Thoracic aorta (tissue), 2 donors: ENCODE results near the gene RAB11FIP2. TPM values are rescaled to one million over a fixed set of nuclear protein-coding genes. Genes with fewer than 3 reads are reported as not detected.

Source experiments
- ATAC-seq: fragments of 150-250 bp; one replicate; pipeline ENCODE4 v1.8.0; 2017; ENCODE audit warnings: low read depth; ENCODE audit not compliant: insufficient number of reproducible peaks, low FRiP score
- DNase-seq: peaks from one replicate; pipeline ENCODE4 v3.0.0-alpha.2; 2020; ENCODE audit warnings: low spot score
- H3K27ac ChIP-seq, 2 donors: fragments of 200-600 bp; sonication (generic); 1 replicate in 1 of 2; 2 replicates in 1 of 2; pipeline ENCODE4 v1.5.1; 2016; ENCODE audit warnings: mild to moderate bottlenecking in 2 of 2, moderate library complexity in 2 of 2
- H3K27me3 ChIP-seq: fragments of 200-600 bp; sonication (generic); replicated peaks from 2 replicates; pipeline ENCODE4 v1.6.0; 2016; ENCODE audit warnings: mild to moderate bottlenecking; ENCODE audit not compliant: insufficient read depth
- H3K36me3 ChIP-seq: fragments of 200-600 bp; sonication (generic); one replicate; pipeline ENCODE4 v1.5.1; 2016
- H3K4me1 ChIP-seq, 2 donors: fragments of 200-600 bp; sonication (generic); 1 replicate in 1 of 2; 2 replicates in 1 of 2; pipeline versions ENCODE4 v1.5.1 to v1.6.0; 2016; ENCODE audit warnings: low read depth in 2 of 2, mild to moderate bottlenecking in 1 of 2; ENCODE audit not compliant: control insufficient read depth in 1 of 2
- H3K4me3 ChIP-seq: fragments of 200-600 bp; sonication (generic); 2 replicates; pipeline ENCODE4 v1.5.1; 2016; ENCODE audit warnings: mild to moderate bottlenecking
- H3K9me3 ChIP-seq: fragments of 200-600 bp; sonication (generic); 2 replicates; pipeline ENCODE4 v1.5.1; 2016
- total RNA-seq, 2 donors: library from RNA; depleted of rRNA; stranded (reverse); fragments of >200 nt; gene quantifications; one replicate each; pipeline versions ENCODE4 v1.1.0 to v1.2.3, GENCODE V29; 2016
- TF ChIP-seq, protein P1 (sequence below): fragments of 200-600 bp; sonication (generic); IDR thresholded peaks from one replicate; pipeline ENCODE4 v1.5.1; 2019; ENCODE audit warnings: antibody characterized with exemption

Gene RAB11FIP2
- total RNA-seq, 2 donors from 2014 or later, result 17.9 to 46.6 TPM

DNA sequence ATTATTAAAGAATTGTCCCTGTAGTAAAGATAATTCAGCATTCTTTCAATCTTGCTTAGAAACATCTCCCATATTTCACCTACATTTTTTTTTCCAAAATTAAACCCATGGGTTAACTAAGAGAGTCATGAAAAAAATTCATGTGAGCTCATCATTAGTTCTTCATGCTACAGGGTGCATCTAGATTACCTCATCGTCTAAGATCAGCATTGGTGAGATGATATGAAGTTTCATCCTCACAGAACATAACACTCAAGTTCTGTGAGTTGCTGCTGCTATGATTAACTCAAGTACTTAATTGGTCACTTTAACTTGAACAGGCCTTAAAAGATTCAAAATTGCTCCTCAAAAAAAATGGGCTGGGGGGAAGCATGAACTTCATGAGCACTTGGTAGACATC lies 50.0 kb downstream of the RAB11FIP2 start:
- Histone ChIP-seq H3K27ac (no peak overlapping the region), H3K36me3 (no peaks in the 10 kb centered on the region), H3K9me3 (no peaks in the 10 kb centered on the region), H3K4me1 (no peaks in the 10 kb centered on the region), H3K4me3 (no peak overlapping the region), H3K27me3 (no peaks in the 10 kb centered on the region)
- DNase-seq (no peak), ATAC-seq (no peak)
- TF ChIP-seq, protein P1, sequence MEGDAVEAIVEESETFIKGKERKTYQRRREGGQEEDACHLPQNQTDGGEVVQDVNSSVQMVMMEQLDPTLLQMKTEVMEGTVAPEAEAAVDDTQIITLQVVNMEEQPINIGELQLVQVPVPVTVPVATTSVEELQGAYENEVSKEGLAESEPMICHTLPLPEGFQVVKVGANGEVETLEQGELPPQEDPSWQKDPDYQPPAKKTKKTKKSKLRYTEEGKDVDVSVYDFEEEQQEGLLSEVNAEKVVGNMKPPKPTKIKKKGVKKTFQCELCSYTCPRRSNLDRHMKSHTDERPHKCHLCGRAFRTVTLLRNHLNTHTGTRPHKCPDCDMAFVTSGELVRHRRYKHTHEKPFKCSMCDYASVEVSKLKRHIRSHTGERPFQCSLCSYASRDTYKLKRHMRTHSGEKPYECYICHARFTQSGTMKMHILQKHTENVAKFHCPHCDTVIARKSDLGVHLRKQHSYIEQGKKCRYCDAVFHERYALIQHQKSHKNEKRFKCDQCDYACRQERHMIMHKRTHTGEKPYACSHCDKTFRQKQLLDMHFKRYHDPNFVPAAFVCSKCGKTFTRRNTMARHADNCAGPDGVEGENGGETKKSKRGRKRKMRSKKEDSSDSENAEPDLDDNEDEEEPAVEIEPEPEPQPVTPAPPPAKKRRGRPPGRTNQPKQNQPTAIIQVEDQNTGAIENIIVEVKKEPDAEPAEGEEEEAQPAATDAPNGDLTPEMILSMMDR, result no peak

DNA sequence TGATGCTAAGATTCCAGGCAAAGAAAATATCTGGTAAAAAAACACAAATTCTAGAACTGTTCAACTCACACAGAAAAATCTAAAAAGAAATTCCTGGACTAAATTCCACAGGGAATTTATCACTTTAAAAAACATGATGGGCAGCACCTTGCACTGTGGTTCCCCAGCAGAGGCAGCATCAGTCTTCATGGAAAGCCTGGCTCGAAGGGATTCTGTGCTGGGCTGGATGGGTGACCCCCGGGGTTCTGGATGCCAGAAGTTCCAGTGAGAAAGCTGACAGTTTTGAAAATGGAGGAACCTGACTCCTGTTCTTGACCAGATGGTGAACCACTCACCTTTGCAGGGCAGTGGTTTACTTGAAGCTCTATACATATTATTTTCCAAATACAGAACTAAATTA lies 52.0 kb downstream of the RAB11FIP2 start:
- H3K4me1 ChIP-seq, result no peaks in the 10 kb centered on the region
- no peaks in the 10 kb centered on the region for H3K36me3 ChIP-seq
- H3K4me3 ChIP-seq, result no peak overlapping the region
- ATAC-seq (no peak), DNase-seq (no peak)
- no peak overlapping the region for H3K27ac ChIP-seq
- H3K9me3 ChIP-seq, result no peaks in the 10 kb centered on the region
- no peaks in the 10 kb centered on the region for H3K27me3 ChIP-seq
- TF ChIP-seq, protein P1, result no peak

DNA sequence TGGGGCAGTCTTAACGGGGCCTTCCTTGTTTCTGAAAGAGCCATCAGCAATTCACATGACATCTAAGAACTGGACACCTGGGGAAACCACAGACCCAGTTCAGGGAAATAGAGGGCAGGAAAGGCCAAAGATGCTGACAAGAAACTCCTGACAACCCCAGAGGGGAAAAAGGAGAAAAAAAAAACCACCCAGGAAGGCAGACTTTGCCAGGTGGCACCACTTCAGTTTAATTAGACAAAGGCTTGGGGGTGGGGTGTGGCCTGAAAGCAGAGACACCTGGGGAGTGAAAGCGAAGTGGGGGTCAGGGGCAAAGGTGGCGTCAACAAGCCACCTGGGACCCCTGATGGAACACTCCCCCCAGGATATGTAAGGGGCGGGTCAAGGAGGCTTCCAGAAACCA lies 53.6 kb downstream of the RAB11FIP2 start:
- Histone ChIP-seq H3K9me3 (no peaks in the 10 kb centered on the region), H3K27me3 (no peaks in the 10 kb centered on the region), H3K27ac (no peak overlapping the region), H3K4me3 (no peak overlapping the region), H3K4me1 (no peaks in the 10 kb centered on the region), H3K36me3 (no peaks in the 10 kb centered on the region)
- DNase-seq (no peak), ATAC-seq (no peak)
- TF ChIP-seq, protein P1, result no peak

DNA sequence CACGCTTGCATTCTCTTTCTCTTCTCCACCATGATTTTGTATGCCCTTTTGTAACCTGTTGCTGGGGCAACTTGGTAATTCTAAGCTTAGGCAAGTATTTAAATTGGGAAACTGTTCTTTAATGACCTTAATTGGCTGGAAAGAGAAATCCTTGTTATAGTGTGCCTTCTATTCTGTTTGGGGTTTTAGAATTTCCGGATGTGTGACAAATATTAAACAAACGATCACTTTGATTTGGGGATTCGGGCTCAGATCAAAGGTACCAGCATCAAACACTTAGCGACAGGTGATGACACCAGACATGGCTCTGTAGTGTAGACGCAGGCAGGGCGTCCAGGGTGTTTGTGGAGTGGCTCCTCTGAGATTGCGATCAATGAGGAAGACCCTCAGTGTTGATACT lies 55.0 kb downstream of the RAB11FIP2 start:
- Histone ChIP-seq H3K4me1 (no peaks in the 10 kb centered on the region), H3K27ac (no peak overlapping the region), H3K4me3 (no peak overlapping the region), H3K36me3 (no peaks in the 10 kb centered on the region), H3K9me3 (no peaks in the 10 kb centered on the region), H3K27me3 (no peaks in the 10 kb centered on the region)
- TF ChIP-seq, protein P1, result no peak
- DNase-seq, result no peak
- ATAC-seq, result no peak

DNA sequence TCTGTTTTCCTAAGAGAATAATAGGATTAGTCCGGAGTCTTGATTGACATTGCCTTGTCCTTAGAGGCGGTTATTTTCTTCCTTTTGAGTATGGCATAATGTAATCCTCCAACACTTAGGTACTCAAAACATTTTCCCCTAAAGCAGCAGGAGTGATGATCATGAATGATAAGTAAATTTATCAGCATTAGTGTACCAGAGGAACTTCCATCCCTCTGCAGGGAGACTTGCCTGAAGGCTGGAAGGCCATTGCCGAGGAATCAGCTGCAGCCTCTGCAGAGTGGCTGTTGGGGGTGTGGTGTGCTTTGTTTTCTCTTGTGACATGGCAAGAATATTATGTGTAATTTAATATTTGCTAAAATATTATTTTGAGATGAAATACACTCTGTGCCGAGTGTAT lies 56.8 kb downstream of the RAB11FIP2 start:
- TF ChIP-seq, protein P1, result no peak
- H3K27me3 ChIP-seq, result no peaks in the 10 kb centered on the region
- no peak for ATAC-seq

More for the DNA sequence above, 56.8 kb downstream of the RAB11FIP2 start:
- H3K27ac ChIP-seq, result no peak overlapping the region
- no peaks in the 10 kb centered on the region for H3K4me1 ChIP-seq
- no peaks in the 10 kb centered on the region for H3K36me3 ChIP-seq
- peaks cover 2% of the 10 kb centered on the region for H3K9me3 ChIP-seq
- DNase-seq, result no peak
- H3K4me3 ChIP-seq, result no peak overlapping the region
